HPDE6-E6E7 (cell line): ENCODE results near the gene COPZ2.
"Not testable (repeated sequence)": the region's sequence is repeated elsewhere in the genome, so short reads cannot be mapped to it uniquely, and the experiment has no call there.

Experiments
- DNase-seq: peaks from one replicate; pipeline ENCODE4 v3.0.0; 2011; ENCODE audit warnings: missing footprints; ENCODE audit errors: extremely low spot score

The COPZ2 gene

GRCh38 chr17:48037036-48037837 is at the start of gene COPZ2:
COPZ2 (minus strand) TSS chr17:48037797; CDS start chr17:48037777, 20 bp downstream.
- DNase-seq, result no peak

- no peak for DNase-seq
Observed at GRCh38 chr17:48084932-48085331, 47.3 kb upstream of the COPZ2 start.

GRCh38 chr17:48081858-48082257 is 44.3 kb upstream of the COPZ2 start:
- DNase-seq, result no peak

- not testable (repeated sequence) for DNase-seq
Observed at GRCh38 chr17:48077152-48077551, 39.6 kb upstream of the COPZ2 start.

- DNase-seq, result no peak
Observed at GRCh38 chr17:48074322-48075081, 36.9 kb upstream of the COPZ2 start.

- not testable (repeated sequence) for DNase-seq
Observed at GRCh38 chr17:48073566-48074094, 36.0 kb upstream of the COPZ2 start.

GRCh38 chr17:48072811-48073210 is 35.2 kb upstream of the COPZ2 start:
- not testable (repeated sequence) for DNase-seq

GRCh38 chr17:48071654-48072053 is 34.1 kb upstream of the COPZ2 start:
- DNase-seq, result no peak

GRCh38 chr17:48070195-48070594 is 32.6 kb upstream of the COPZ2 start:
- DNase-seq, result no peak

GRCh38 chr17:48068491-48068961 is 30.9 kb upstream of the COPZ2 start:
- DNase-seq, result no peak

- not testable (repeated sequence) for DNase-seq
Observed at GRCh38 chr17:48067808-48068207, 30.2 kb upstream of the COPZ2 start.

- DNase-seq, result no peak
Observed at GRCh38 chr17:48067245-48067644, 29.6 kb upstream of the COPZ2 start.

GRCh38 chr17:48066656-48067055 is 29.1 kb upstream of the COPZ2 start:
- no peak for DNase-seq

GRCh38 chr17:48066192-48066591 is 28.6 kb upstream of the COPZ2 start:
- DNase-seq, result no peak

GRCh38 chr17:48064638-48065037 is 27.0 kb upstream of the COPZ2 start:
- DNase-seq, result no peak

GRCh38 chr17:48062273-48062672 is 24.7 kb upstream of the COPZ2 start:
- no peak for DNase-seq

GRCh38 chr17:48060249-48060648 is 22.7 kb upstream of the COPZ2 start:
- DNase-seq, result no peak

GRCh38 chr17:48059125-48059668 is 21.6 kb upstream of the COPZ2 start:
- no peak for DNase-seq

- no peak for DNase-seq
Observed at GRCh38 chr17:48058393-48059124, 21.0 kb upstream of the COPZ2 start.

- no peak for DNase-seq
Observed at GRCh38 chr17:48057626-48058025, 20.0 kb upstream of the COPZ2 start.

- DNase-seq, result no peak
Observed at GRCh38 chr17:48056879-48057278, 19.3 kb upstream of the COPZ2 start.
